GM19240 (cell line): Measurements from ENCODE around the gene ZNF189.

Experiments used
- DNase-seq: peaks from one replicate; pipeline ENCODE4 v3.0.0; 2011; ENCODE audit warnings: low spot score; ENCODE audit not compliant: insufficient read length

ZNF189 gene

GRCh38 chr9:101398068-101398929 is at the start of gene ZNF189, which contains the start of gene MRPL50:
TSS of gene ZNF189 (plus strand) at chr9:101398851. CDS start at chr9:101399157, 306 bp downstream.
TSS of gene MRPL50 (minus strand) at chr9:101398618. CDS start at chr9:101398592, 26 bp downstream.
- DNase-seq, result peak; percentile 61

- DNase-seq, result no peak
Measured at GRCh38 chr9:101350285-101350684, 48.4 kb upstream of the ZNF189 start.

- DNase-seq, result no peak
Measured at GRCh38 chr9:101352892-101353463, 45.7 kb upstream of the ZNF189 start.

- DNase-seq, result no peak
Measured at GRCh38 chr9:101353683-101354082, 45.0 kb upstream of the ZNF189 start.

- DNase-seq, result no peak
Measured at GRCh38 chr9:101354143-101354764, 44.4 kb upstream of the ZNF189 start.

GRCh38 chr9:101354765-101355708 is 43.6 kb upstream of the ZNF189 start:
- no peak for DNase-seq

- DNase-seq, result no peak
Measured at GRCh38 chr9:101356619-101357018, 42.0 kb upstream of the ZNF189 start.

GRCh38 chr9:101359679-101360078 is 39.0 kb upstream of the ZNF189 start:
- no peak for DNase-seq

GRCh38 chr9:101360647-101361046 is 38.0 kb upstream of the ZNF189 start:
- no peak for DNase-seq

- DNase-seq, result no peak
Measured at GRCh38 chr9:101362450-101362849, 36.2 kb upstream of the ZNF189 start.

GRCh38 chr9:101365181-101365580 is 33.5 kb upstream of the ZNF189 start:
- DNase-seq, result no peak

- no peak for DNase-seq
Measured at GRCh38 chr9:101366038-101366756, 32.5 kb upstream of the ZNF189 start.

- DNase-seq, result no peak
Measured at GRCh38 chr9:101367323-101367722, 31.3 kb upstream of the ZNF189 start.

- DNase-seq, result no peak
Measured at GRCh38 chr9:101369286-101369685, 29.4 kb upstream of the ZNF189 start.

GRCh38 chr9:101369884-101370531 is 28.6 kb upstream of the ZNF189 start:
- DNase-seq, result no peak

GRCh38 chr9:101371813-101372212 is 26.8 kb upstream of the ZNF189 start:
- DNase-seq, result no peak

- no peak for DNase-seq
Measured at GRCh38 chr9:101372327-101373118, 26.1 kb upstream of the ZNF189 start.

GRCh38 chr9:101375546-101375945 is 23.1 kb upstream of the ZNF189 start:
- DNase-seq, result no peak
